ES-I3 (cell line): ENCODE data around the gene SH3RF3.

ENCODE experiments used
- H3K36me3 ChIP-seq: 2 replicates; pipeline ENCODE4 v1.6.1; 2013; ENCODE audit warnings: mild to moderate bottlenecking, low read length, control low read depth, moderate library complexity; ENCODE audit not compliant: insufficient read depth
- H3K4me1 ChIP-seq: 2 replicates; pipeline ENCODE4 v1.6.1; 2013; ENCODE audit warnings: mild to moderate bottlenecking, control low read depth, low read length; ENCODE audit not compliant: insufficient read depth
- H3K9ac ChIP-seq: 2 replicates; pipeline ENCODE4 v1.6.1; 2013; ENCODE audit warnings: low read depth, mild to moderate bottlenecking, low read length, moderate library complexity
- H3K9me3 ChIP-seq: 2 replicates; pipeline ENCODE4 v1.6.1; 2013; ENCODE audit warnings: mild to moderate bottlenecking, low read length, moderate library complexity; ENCODE audit not compliant: control insufficient read depth, insufficient read depth

Gene SH3RF3

DNA sequence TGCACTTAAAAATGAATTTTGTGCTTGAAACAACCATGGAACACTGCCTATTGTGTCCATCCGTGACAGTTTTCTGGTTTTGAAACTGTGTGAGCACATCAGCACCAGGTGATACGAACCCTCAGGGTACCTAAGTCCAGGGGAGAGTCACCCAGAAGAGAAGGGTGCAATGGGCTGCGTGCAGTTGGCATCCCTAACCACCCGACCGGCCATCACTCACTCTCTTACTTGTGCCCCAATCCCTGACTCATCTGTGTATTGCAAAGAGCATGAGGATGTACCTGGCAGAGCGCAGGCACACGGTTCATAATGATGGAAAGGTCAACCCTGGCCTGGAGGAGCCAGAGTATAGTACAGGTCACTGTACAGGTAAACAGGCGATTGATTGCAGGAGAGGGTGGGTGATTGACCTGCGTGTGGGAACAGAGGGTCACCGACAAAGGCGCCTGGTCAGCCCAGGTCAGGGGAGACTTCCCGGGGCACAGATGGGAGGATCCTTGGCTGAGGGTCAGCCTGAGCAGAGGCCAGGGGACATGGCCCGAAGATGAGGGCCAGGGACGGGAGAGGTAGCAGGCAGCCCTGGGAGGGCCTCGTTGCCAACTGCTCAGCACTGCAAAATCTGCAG, 324.5 kb downstream of the SH3RF3 start:
- Histone ChIP-seq H3K9ac (no peak overlapping the region), H3K36me3 (no peaks in the 10 kb centered on the region), H3K4me1 (no peaks in the 10 kb centered on the region), H3K9me3 (no peaks in the 10 kb centered on the region)

DNA sequence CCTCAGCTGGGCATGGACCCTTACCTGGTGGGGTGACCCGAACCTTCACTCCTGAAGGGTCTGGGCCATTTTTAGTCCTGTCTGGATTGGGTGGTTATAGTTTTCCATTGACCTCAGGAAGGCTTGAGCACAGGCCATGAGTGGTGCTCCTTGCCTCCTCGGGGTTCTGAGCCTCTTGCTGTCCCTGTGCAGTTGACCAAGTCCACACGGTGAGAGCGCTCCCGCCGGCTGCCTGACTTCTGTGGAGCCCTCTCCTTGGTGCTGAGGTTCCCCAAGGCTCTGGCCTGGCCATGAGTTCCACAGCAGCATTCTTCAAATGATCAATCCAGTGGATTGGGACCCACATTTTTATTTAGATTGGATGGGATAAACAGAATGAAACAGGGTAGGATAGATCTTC, 325.3 kb downstream of the SH3RF3 start:
- Histone ChIP-seq H3K4me1 (no peaks in the 10 kb centered on the region), H3K9ac (no peak overlapping the region), H3K9me3 (no peaks in the 10 kb centered on the region), H3K36me3 (no peaks in the 10 kb centered on the region)

DNA sequence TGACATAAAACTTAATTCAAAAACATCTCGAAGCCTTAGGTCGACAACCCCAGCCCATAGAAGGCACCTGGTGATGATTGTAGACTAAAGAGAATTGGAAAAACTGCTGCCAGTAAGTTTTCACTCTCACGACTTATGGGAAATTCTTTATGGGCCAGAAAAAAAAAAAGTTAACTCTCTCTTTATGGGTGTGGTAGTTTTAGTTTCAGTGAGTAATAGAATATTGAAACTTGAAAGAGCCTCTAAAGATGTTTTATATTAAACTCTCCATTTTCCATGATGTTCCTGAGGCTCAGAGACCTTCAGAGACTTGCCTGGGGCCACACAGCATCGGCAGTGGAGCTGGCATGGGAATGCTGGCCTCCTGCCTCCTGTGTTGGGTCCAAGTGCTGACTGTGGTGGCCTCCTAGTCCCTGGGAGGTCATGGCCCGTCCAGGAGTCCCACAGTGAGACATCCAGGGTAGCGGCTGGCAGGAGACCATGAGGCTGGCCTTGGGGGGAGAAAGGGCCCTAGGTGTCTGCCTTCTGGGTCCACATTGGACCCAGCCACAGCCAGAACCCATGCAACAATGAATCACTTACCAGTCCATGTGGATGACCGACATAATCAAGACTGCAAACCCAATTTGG, 325.9 kb downstream of the SH3RF3 start:
- Histone ChIP-seq H3K36me3 (no peaks in the 10 kb centered on the region), H3K4me1 (no peaks in the 10 kb centered on the region)

DNA sequence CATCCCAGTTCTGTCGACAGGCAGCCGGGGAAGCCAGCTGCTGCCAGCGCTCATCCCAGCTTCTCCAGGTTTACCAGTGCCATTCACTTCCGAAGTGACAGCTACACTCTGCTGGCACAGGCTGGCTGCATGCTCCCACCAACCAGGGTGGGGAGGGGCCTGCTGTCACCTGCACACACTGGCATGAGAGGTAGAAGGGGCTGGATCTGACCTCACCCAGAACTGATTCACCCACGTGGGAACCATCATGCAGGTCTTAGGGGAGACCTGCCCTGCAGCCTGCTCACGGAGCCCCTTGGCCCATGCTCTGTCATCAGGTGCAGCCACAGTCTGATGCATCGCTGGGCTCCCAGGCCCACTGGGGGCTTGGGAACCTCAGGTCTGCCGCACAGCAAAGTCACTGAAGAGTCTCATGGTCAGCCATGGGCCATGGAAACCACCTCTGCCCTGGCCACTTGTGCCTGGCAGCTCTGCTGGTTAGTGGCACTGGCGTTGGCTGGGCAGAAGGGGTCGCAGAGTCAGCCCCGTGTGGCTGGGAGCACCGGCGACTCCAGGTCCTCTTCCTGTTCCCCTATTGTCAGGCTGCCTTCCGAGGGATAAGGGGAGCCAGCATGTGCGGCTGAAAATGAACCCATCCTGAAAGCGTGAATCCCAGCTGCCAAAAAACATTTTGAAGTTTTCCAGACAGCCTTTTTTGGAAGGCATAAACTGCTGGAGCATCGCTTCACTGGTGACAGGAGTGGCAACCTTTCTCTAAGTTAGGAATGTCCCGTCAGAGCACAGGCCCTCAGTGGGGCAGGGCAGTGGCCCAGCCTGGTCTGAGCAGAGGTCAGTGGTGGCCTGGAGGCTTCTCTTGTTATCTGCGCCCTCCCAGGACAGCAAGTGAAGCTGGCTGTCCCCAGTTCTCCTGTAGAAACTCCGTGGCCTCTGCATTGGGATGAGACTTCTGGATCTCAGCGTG, 327.0 kb downstream of the SH3RF3 start:
- Histone ChIP-seq H3K36me3 (no peaks in the 10 kb centered on the region), H3K9ac (no peak overlapping the region)

More for the DNA sequence above, 325.9 kb downstream of the SH3RF3 start:
- Histone ChIP-seq H3K9ac (no peak overlapping the region), H3K9me3 (no peaks in the 10 kb centered on the region)

GRCh38 chr2:109456776-109457175, 327.8 kb downstream of the SH3RF3 start:
- Histone ChIP-seq H3K9ac (no peak overlapping the region), H3K9me3 (no peaks in the 10 kb centered on the region), H3K4me1 (no peaks in the 10 kb centered on the region), H3K36me3 (no peaks in the 10 kb centered on the region)

More for the DNA sequence above, 327.0 kb downstream of the SH3RF3 start:
- no peaks in the 10 kb centered on the region for H3K9me3 ChIP-seq
- H3K4me1 ChIP-seq: no peaks in the 10 kb centered on the region

DNA sequence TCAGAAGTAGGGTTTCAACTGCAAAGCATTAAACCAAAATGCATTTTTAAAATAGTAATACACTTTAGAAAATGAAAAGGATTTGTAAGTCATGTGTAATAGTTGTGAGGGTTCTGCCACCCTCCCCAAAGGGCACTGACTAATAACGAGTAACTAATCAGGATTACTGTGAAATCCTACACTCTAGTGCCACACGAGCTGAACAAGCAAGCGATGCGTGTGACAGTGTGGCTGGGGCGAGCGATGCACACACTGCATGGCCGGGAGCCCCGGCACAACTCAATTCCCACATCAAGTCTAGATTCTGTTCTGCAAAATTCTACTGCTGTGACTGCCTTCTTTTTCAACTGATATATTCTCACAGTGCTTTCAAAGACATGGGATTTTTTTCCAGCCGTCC, 328.4 kb downstream of the SH3RF3 start:
- Histone ChIP-seq H3K36me3 (no peaks in the 10 kb centered on the region), H3K9me3 (no peaks in the 10 kb centered on the region), H3K4me1 (no peaks in the 10 kb centered on the region), H3K9ac (no peak overlapping the region)

- Histone ChIP-seq H3K4me1 (no peaks in the 10 kb centered on the region), H3K9me3 (no peaks in the 10 kb centered on the region), H3K9ac (no peak overlapping the region), H3K36me3 (no peaks in the 10 kb centered on the region)
Measured at GRCh38 chr2:109457794-109458193, 328.8 kb downstream of the SH3RF3 start.

DNA sequence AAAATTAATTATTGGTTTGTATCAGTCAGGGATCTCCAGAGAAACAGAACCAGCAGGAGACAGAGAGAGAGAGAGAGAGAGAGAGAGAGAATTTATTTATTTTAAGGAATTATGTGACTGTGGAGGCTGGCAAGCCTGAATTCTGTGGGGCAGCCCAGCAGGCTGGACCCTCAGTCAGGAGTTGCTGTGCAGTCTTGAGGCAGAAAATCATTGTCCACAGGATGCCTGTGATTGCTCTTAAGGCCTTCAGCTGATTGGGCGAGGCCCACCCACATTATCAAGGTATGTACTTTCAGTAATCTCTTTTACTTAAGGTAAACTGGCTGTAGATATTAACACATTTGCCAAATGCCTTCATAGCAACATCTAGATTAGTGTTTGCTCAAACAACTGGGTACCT, 329.5 kb downstream of the SH3RF3 start:
- H3K9me3 ChIP-seq: no peaks in the 10 kb centered on the region

DNA sequence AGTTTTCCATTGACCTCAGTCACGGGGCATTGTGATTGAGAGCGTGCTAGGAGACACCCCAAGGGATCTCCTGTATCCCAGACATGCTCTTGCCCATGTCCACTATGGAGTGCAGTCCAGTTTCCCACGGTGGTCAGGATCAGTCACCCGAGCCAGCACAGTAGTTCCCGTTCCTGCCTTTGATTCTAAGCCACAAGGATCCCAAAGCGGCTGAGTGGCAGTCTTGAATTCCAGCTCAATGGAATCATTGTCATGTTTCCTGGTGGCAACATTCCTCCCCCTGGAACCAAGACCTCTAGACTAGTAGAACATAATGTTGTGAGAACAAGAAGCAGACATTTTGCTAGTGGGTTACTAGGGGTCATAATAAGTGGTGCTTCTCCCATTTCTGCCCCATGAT, 330.5 kb downstream of the SH3RF3 start:
- H3K36me3 ChIP-seq: no peaks in the 10 kb centered on the region
- H3K4me1 ChIP-seq: no peaks in the 10 kb centered on the region
- no peak overlapping the region for H3K9ac ChIP-seq
- H3K9me3 ChIP-seq: no peaks in the 10 kb centered on the region

More for the DNA sequence above, 329.5 kb downstream of the SH3RF3 start:
- Histone ChIP-seq H3K36me3 (no peaks in the 10 kb centered on the region), H3K4me1 (no peaks in the 10 kb centered on the region), H3K9ac (no peak overlapping the region)

GRCh38 chr2:109460553-109461324, 331.7 kb downstream of the SH3RF3 start:
- Histone ChIP-seq H3K9ac (no peak overlapping the region), H3K36me3 (no peaks in the 10 kb centered on the region), H3K9me3 (no peaks in the 10 kb centered on the region), H3K4me1 (no peaks in the 10 kb centered on the region)

DNA sequence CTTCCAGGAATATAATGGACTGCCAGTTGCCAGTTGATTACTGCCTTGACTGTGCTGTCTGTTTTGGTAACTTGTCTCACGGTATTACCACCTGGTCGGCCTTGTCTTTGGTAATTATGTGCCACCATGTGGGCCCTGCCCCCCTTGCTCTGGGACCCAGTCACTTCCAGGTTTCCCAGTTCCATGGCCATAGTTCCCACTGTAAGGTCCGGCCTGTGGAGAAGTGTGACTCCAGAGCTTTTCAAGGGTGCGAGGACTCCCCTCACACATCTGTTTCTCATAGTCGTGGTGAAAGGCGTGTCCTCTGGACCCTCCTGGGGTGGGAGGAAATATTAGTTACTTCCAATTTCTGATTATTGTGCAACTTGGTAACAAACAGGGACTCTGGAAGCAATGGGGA, 334.2 kb downstream of the SH3RF3 start:
- no peak overlapping the region for H3K9ac ChIP-seq
- H3K9me3 ChIP-seq: no peaks in the 10 kb centered on the region
- H3K36me3 ChIP-seq: no peaks in the 10 kb centered on the region
- H3K4me1 ChIP-seq: no peaks in the 10 kb centered on the region

GRCh38 chr2:109463891-109464290, 334.9 kb downstream of the SH3RF3 start:
- Histone ChIP-seq H3K36me3 (no peaks in the 10 kb centered on the region), H3K9ac (no peak overlapping the region), H3K4me1 (no peaks in the 10 kb centered on the region), H3K9me3 (no peaks in the 10 kb centered on the region)

GRCh38 chr2:109466674-109467575, 337.9 kb downstream of the SH3RF3 start:
- Histone ChIP-seq H3K9ac (no peak overlapping the region), H3K36me3 (no peaks in the 10 kb centered on the region), H3K4me1 (no peaks in the 10 kb centered on the region), H3K9me3 (no peaks in the 10 kb centered on the region)
